Stimulated activated naive CD8-positive, alpha-beta T cell treated with anti-CD3 and anti-CD28 coated beads, Interleukin-15, amount 100 ng/mL, for 72 hours (primary cell): ENCODE measurements around the gene LDLRAD3.
"Not testable (repeated sequence)": the region's sequence is repeated elsewhere in the genome, so short reads cannot be mapped to it uniquely, and the experiment has no call there.

Source experiments
- ATAC-seq: fragments of 150-1000 bp; cut with Tn5 transposase; 2 replicates; pipeline ENCODE4 v1.10.0; 2021; ENCODE audit warnings: mild to moderate bottlenecking, moderate library complexity
- DNase-seq, 2 donors: peaks; one replicate each; pipeline ENCODE4 v3.0.0; 2021 to 2022
- H3K27ac Mint-ChIP-seq, 2 donors: one replicate each; pipeline ENCODE4 v1.8.0; 2022; ENCODE audit warnings: mild to moderate bottlenecking in 2 of 2, mixed read lengths in 2 of 2, moderate library complexity in 2 of 2
- H3K27me3 Mint-ChIP-seq: one replicate; pipeline ENCODE4 v1.8.0; 2022; ENCODE audit warnings: mixed read lengths
- H3K4me1 Mint-ChIP-seq: one replicate; pipeline ENCODE4 v1.8.0; 2022; ENCODE audit warnings: mild to moderate bottlenecking, mixed read lengths
- H3K4me3 Mint-ChIP-seq, 2 donors: one replicate each; pipeline ENCODE4 v1.8.0; 2022; ENCODE audit warnings: mild to moderate bottlenecking in 2 of 2, mixed read lengths in 2 of 2, moderate library complexity in 1 of 2
- H3K9me3 Mint-ChIP-seq, 2 donors: one replicate each; pipeline ENCODE4 v1.8.0; 2022; ENCODE audit warnings: mixed read lengths in 2 of 2

Gene LDLRAD3

GRCh38 chr11:35943713-35944502 lies at the start of gene LDLRAD3:
Gene LDLRAD3 (plus strand): TSS chr11:35944062. CDS start chr11:35944099, 37 bp downstream.
- no peak within 1 kb of the TSS for H3K27ac Mint-ChIP-seq
- DNase-seq: peak; percentile 29 to 37
- H3K4me1 Mint-ChIP-seq: peaks cover 23% of the 10 kb centered on the region
- H3K9me3 Mint-ChIP-seq: no peaks in the 10 kb centered on the region
- peak within 1 kb of the TSS; percentile 74 to 89 for H3K4me3 Mint-ChIP-seq
- H3K27me3 Mint-ChIP-seq: peaks cover 74% of the 10 kb centered on the region
- peak; percentile 78 for ATAC-seq

- Mint-ChIP-seq H3K9me3 (peaks cover 6 to 8% of the 10 kb centered on the region in 2 donors), H3K4me1 (no peaks in the 10 kb centered on the region)
- ATAC-seq: no peak
Measured at GRCh38 chr11:35897019-35897418, 46.8 kb upstream of the LDLRAD3 start.

GRCh38 chr11:35902961-35903360 lies 40.9 kb upstream of the LDLRAD3 start:
- Mint-ChIP-seq H3K27me3 (peaks cover 10% of the 10 kb centered on the region), H3K4me1 (no peaks in the 10 kb centered on the region), H3K4me3 (no peak overlapping the region), H3K9me3 (peaks cover 17 to 18% of the 10 kb centered on the region in 2 donors), H3K27ac (no peak overlapping the region)
- no peak for ATAC-seq
- DNase-seq: no peak

More at GRCh38 chr11:35897019-35897418, 46.8 kb upstream of the LDLRAD3 start:
- DNase-seq: no peak
- Mint-ChIP-seq H3K27me3 (peaks cover 11% of the 10 kb centered on the region), H3K27ac (no peak overlapping the region), H3K4me3 (no peak overlapping the region)

- no peak for ATAC-seq
- Mint-ChIP-seq H3K9me3 (peaks cover 17 to 18% of the 10 kb centered on the region in 2 donors), H3K27me3 (peaks cover 23% of the 10 kb centered on the region), H3K4me3 (no peak overlapping the region), H3K4me1 (no peaks in the 10 kb centered on the region), H3K27ac (peak overlapping the region in 1 of 2 donors; percentile 50)
- DNase-seq: no peak
Measured at GRCh38 chr11:35905646-35906276, 38.1 kb upstream of the LDLRAD3 start.

GRCh38 chr11:35906277-35906661 lies 37.6 kb upstream of the LDLRAD3 start:
- ATAC-seq (no peak), DNase-seq (no peak)
- peaks cover 17 to 18% of the 10 kb centered on the region in 2 donors for H3K9me3 Mint-ChIP-seq
- H3K27ac Mint-ChIP-seq: no peak overlapping the region
- H3K4me3 Mint-ChIP-seq: no peak overlapping the region
- H3K4me1 Mint-ChIP-seq: no peaks in the 10 kb centered on the region
- H3K27me3 Mint-ChIP-seq: peaks cover 23% of the 10 kb centered on the region

- ATAC-seq: no peak
- Mint-ChIP-seq H3K27me3 (peaks cover 23% of the 10 kb centered on the region), H3K4me1 (no peaks in the 10 kb centered on the region)
Measured at GRCh38 chr11:35906681-35907080, 37.2 kb upstream of the LDLRAD3 start.

GRCh38 chr11:35907648-35908431 lies 36.0 kb upstream of the LDLRAD3 start:
- no peak overlapping the region for H3K4me3 Mint-ChIP-seq
- peak; percentile 35 for ATAC-seq
- no peaks in the 10 kb centered on the region for H3K4me1 Mint-ChIP-seq
- no peak overlapping the region for H3K27ac Mint-ChIP-seq
- no peak for DNase-seq
- H3K9me3 Mint-ChIP-seq: peaks cover 7 to 8% of the 10 kb centered on the region in 2 donors
- peaks cover 23% of the 10 kb centered on the region for H3K27me3 Mint-ChIP-seq

More at GRCh38 chr11:35906681-35907080, 37.2 kb upstream of the LDLRAD3 start:
- no peak overlapping the region for H3K27ac Mint-ChIP-seq
- H3K4me3 Mint-ChIP-seq: no peak overlapping the region
- no peak for DNase-seq
- H3K9me3 Mint-ChIP-seq: peaks cover 13 to 15% of the 10 kb centered on the region in 2 donors

GRCh38 chr11:35908432-35908771 lies 35.5 kb upstream of the LDLRAD3 start:
- not testable (repeated sequence) for DNase-seq, H3K4me1 Mint-ChIP-seq, H3K9me3 Mint-ChIP-seq, H3K27ac Mint-ChIP-seq, H3K4me3 Mint-ChIP-seq, ATAC-seq
- peaks cover 23% of the 10 kb centered on the region for H3K27me3 Mint-ChIP-seq

GRCh38 chr11:35909511-35910265 lies 34.2 kb upstream of the LDLRAD3 start:
- DNase-seq (no peak), ATAC-seq (no peak)
- Mint-ChIP-seq H3K27me3 (peaks cover 23% of the 10 kb centered on the region), H3K9me3 (no peaks in the 10 kb centered on the region), H3K4me1 (no peaks in the 10 kb centered on the region), H3K4me3 (no peak overlapping the region), H3K27ac (no peak overlapping the region)

- Mint-ChIP-seq H3K27me3 (peaks cover 13% of the 10 kb centered on the region), H3K4me1 (no peaks in the 10 kb centered on the region), H3K27ac (no peak overlapping the region), H3K9me3 (no peaks in the 10 kb centered on the region), H3K4me3 (no peak overlapping the region)
- no peak for ATAC-seq
- DNase-seq: no peak
Measured at GRCh38 chr11:35911013-35911412, 32.8 kb upstream of the LDLRAD3 start.

- ATAC-seq: no peak
- H3K27ac Mint-ChIP-seq: no peak overlapping the region
- no peak overlapping the region for H3K4me3 Mint-ChIP-seq
- no peaks in the 10 kb centered on the region for H3K4me1 Mint-ChIP-seq
- H3K27me3 Mint-ChIP-seq: peaks cover 13% of the 10 kb centered on the region
- no peaks in the 10 kb centered on the region for H3K9me3 Mint-ChIP-seq
- no peak for DNase-seq
Measured at GRCh38 chr11:35911616-35912165, 32.2 kb upstream of the LDLRAD3 start.

- not testable (repeated sequence) for H3K9me3 Mint-ChIP-seq, H3K27ac Mint-ChIP-seq, ATAC-seq, H3K4me1 Mint-ChIP-seq, DNase-seq, H3K4me3 Mint-ChIP-seq
- peaks cover 15% of the 10 kb centered on the region for H3K27me3 Mint-ChIP-seq
Measured at GRCh38 chr11:35912436-35912835, 31.4 kb upstream of the LDLRAD3 start.

GRCh38 chr11:35912883-35913624 lies 30.8 kb upstream of the LDLRAD3 start:
- no peak for ATAC-seq
- H3K27me3 Mint-ChIP-seq: peaks cover 19% of the 10 kb centered on the region
- H3K4me1 Mint-ChIP-seq: no peaks in the 10 kb centered on the region
- no peak for DNase-seq
- H3K9me3 Mint-ChIP-seq: no peaks in the 10 kb centered on the region
- H3K27ac Mint-ChIP-seq: no peak overlapping the region
- H3K4me3 Mint-ChIP-seq: no peak overlapping the region

- DNase-seq (no peak), ATAC-seq (no peak)
- Mint-ChIP-seq H3K27me3 (peaks cover 23% of the 10 kb centered on the region), H3K27ac (no peak overlapping the region), H3K9me3 (no peaks in the 10 kb centered on the region), H3K4me1 (no peaks in the 10 kb centered on the region), H3K4me3 (no peak overlapping the region)
Measured at GRCh38 chr11:35914816-35915215, 29.0 kb upstream of the LDLRAD3 start.
